Ovary (tissue), 3 donors: ENCODE measurements around the gene SLAIN1.

Source experiments
- CTCF ChIP-seq, 3 donors: fragments of 450-650 bp in 2 of 3; fragments of 200-600 bp in 1 of 3; IDR thresholded peaks; one replicate each; pipeline versions ENCODE4 v1.5.1 to v1.8.0; 2016 to 2022; ENCODE audit warnings: antibody characterized with exemption in 3 of 3, mild to moderate bottlenecking in 1 of 3
- EP300 ChIP-seq: sonication (generic); formaldehyde crosslinking; IDR thresholded peaks from one replicate; pipeline ENCODE4 v1.6.1; 2017; ENCODE audit warnings: antibody characterized with exemption
- POLR2A ChIP-seq: fragments of 450-650 bp; IDR thresholded peaks from one replicate; pipeline ENCODE4 v1.6.1; 2017; ENCODE audit warnings: antibody characterized with exemption, mild to moderate bottlenecking, moderate library complexity
- donor health status: DM: no; HTN: no; CAD: no.

DNA sequence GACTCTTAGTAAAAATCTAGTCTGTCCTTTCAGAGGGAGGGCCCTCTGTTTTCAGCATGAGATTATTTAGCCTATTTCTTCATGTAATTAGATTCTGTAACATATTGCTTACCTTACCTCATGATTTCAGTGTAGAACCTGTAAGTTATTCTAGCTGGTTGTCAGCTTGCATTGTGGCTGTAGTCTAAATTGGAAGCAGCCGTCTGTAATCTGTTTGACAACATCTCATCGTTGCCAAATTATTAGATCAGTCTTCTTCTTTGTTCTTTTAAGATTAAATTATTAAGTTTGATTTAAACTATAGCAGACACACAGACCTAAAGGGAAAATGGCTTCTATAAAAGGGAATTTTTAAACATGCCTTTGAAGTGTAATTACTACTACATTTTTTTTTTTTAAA is 34.8 kb downstream of the SLAIN1 start:
- TF ChIP-seq POLR2A, result no peak
- no peak for TF ChIP-seq CTCF (IDR thresholded peaks at IDR 0.05)
- TF ChIP-seq EP300, result no peak
